Activated naive CD8-positive, alpha-beta T cell treated with anti-CD3 and anti-CD28 coated beads, Interleukin-2, amount 50 U/mL, for 16 hours (primary cell): ENCODE results near the gene KAT2B.

Experiments used
- DNase-seq: peaks from one replicate; pipeline ENCODE4 v3.0.0-alpha.2; 2020; ENCODE audit warnings: low read depth, low spot score

Gene KAT2B

GRCh38 chr3:20142517-20142916 is 102.3 kb downstream of the KAT2B start:
- no peak for DNase-seq

GRCh38 chr3:20143519-20143918 is 103.3 kb downstream of the KAT2B start:
- DNase-seq, result no peak

DNA sequence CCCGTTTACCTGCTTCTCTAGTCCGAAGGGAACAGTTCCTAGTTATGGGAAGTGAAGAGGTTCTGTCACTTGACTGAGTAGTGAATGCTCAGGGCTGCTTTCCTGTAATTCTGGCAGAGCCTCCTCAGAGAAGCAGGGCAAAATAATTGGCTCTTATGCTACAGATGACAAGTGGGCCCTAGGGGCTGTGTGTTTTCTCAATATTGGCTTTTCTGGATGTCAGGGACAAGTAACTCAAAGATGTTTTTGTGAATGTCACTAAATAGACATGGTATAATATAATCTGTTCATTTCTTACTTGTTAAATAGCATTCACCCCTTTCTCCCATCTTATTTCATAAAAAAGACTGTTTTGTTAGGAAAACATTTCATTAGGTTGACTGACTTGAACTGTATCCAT is 105.6 kb downstream of the KAT2B start:
- no peak for DNase-seq

GRCh38 chr3:20146301-20146700 is 106.1 kb downstream of the KAT2B start:
- no peak for DNase-seq

DNA sequence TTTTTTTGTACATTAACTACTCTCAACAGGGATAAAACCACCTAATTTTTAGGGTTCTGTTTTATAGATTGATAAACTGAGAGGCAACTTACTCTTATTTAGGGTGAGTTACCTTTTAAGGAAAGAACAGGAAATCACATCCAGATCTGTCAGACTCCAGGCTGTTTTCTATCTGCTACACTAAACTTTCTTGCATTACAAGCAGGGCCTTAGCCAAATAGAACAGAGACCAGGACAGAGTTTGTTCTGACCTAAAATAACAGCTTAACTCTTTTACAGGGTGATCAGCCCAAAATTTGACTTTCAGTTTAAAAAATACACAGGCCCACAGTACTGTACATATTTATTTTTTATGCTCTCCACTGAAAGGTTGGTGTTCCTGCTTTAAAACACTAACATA is 107.1 kb downstream of the KAT2B start:
- DNase-seq, result no peak

DNA sequence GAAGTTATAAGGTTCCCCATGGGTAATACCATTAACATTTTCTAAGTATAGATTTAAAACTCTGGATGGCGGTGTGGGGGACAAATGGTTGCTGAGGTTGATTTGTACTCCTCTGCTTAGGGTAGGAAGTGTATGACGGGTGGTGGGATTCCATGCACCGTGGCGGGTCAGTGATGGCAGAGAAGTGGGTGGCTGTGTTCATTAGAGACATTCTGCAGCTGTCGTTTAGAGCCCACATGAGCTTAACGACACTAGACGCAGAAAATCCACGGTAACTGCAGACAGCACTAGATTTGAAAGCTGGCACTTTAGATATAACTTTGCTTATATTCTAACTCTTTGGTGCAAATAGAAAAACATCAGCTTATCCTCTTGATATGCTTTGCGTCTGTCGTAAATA is 108.2 kb downstream of the KAT2B start:
- no peak for DNase-seq

- DNase-seq, result no peak
Observed at GRCh38 chr3:20154078-20154477, 113.8 kb downstream of the KAT2B start.

GRCh38 chr3:20154928-20155327 is 114.7 kb downstream of the KAT2B start:
- no peak for DNase-seq

GRCh38 chr3:20160230-20160629 is 120.0 kb downstream of the KAT2B start:
- no peak for DNase-seq

- DNase-seq, result no peak
Observed at GRCh38 chr3:20161714-20162113, 121.5 kb downstream of the KAT2B start.

GRCh38 chr3:20173844-20174410 is 133.7 kb downstream of the KAT2B start:
- no peak for DNase-seq

- DNase-seq, result no peak
Observed at GRCh38 chr3:20181276-20181675, 141.0 kb downstream of the KAT2B start.

DNA sequence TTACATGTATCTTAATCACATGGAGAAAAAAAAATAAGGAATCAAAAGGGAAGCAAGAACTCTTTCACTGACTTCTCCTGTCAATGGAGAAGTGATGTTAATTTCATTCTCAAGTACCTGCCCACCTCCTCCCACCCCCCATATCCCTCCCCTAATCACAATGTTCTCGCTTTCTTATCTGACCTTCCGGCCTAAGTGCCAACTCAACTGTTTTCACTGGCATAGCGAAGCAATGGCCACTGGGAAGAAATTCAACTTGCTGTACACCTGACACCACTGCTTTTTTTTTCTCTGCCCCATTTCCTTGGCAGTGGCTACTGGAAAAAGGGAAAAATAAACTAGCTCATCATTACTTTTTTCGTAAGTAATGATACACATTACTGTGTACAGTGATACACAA is 142.0 kb downstream of the KAT2B start:
- no peak for DNase-seq

DNA sequence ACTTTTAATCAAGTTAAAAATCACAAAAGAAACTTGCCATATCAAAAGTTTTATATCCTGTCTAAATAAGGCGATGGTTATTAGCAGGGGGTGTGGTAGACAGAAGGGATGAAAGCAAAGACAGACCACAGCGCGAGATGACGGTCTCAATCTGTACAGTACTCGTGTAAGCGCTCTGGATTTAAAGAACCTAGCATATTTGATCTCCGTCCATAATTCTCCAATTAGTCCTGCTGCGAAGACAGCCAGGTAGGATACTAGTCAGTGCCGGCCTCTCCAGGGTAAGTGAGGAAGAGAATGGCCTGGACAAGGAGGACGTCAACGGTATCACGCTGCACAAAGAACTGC is 145.1 kb downstream of the KAT2B start:
- DNase-seq, result no peak

GRCh38 chr3:20185679-20186599 is 145.7 kb downstream of the KAT2B start, which contains the start of gene SGO1:
TSS of gene SGO1 (minus strand) at chr3:20186206. CDS start at chr3:20184027, 2,179 bp downstream.
- DNase-seq, result peak; percentile 99

- no peak for DNase-seq
Observed at GRCh38 chr3:20186600-20187004, 146.4 kb downstream of the KAT2B start.

- no peak for DNase-seq
Observed at GRCh38 chr3:20190991-20191390, 150.7 kb downstream of the KAT2B start.

- no peak for DNase-seq
Observed at GRCh38 chr3:20194793-20195460, 154.7 kb downstream of the KAT2B start.

DNA sequence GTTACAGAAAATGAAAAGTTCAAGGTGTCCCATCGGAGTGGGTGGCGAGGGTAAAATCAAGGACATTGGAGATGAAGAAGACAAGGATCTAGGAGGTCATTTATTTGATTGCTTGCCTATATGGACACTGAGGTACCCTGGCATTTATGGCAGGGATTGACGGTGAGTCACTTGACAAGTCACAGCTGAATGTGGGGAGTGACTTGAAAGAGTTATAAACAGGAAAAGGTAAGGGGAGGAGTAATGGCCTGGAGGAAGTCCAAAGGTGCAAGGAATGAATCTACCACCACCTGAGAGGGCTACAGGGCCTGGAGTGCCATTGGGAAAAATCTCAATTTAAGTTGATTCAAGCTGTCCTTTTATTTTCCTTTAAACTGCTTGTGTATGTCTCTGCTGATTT is 157.5 kb downstream of the KAT2B start:
- DNase-seq, result no peak

- DNase-seq, result no peak
Observed at GRCh38 chr3:20201143-20201542, 160.9 kb downstream of the KAT2B start.
